Pons (tissue), 1 donor: ENCODE measurements around the gene MTERF4.

Source experiments
- DNase-seq: peaks from one replicate; pipeline ENCODE4 v3.0.0-alpha.2; 2016; ENCODE audit warnings: low spot score

MTERF4 gene, protein sequence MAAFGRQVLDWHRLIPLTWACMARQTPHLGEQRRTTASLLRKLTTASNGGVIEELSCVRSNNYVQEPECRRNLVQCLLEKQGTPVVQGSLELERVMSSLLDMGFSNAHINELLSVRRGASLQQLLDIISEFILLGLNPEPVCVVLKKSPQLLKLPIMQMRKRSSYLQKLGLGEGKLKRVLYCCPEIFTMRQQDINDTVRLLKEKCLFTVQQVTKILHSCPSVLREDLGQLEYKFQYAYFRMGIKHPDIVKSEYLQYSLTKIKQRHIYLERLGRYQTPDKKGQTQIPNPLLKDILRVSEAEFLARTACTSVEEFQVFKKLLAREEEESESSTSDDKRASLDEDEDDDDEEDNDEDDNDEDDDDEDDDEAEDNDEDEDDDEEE

GRCh38 chr2:241102239-241102803 lies at the start of gene MTERF4:
TSS of gene MTERF4 (minus strand) at chr2:241102287. CDS start at chr2:241102273, 14 bp downstream.
- DNase-seq: peak; percentile 69

DNA sequence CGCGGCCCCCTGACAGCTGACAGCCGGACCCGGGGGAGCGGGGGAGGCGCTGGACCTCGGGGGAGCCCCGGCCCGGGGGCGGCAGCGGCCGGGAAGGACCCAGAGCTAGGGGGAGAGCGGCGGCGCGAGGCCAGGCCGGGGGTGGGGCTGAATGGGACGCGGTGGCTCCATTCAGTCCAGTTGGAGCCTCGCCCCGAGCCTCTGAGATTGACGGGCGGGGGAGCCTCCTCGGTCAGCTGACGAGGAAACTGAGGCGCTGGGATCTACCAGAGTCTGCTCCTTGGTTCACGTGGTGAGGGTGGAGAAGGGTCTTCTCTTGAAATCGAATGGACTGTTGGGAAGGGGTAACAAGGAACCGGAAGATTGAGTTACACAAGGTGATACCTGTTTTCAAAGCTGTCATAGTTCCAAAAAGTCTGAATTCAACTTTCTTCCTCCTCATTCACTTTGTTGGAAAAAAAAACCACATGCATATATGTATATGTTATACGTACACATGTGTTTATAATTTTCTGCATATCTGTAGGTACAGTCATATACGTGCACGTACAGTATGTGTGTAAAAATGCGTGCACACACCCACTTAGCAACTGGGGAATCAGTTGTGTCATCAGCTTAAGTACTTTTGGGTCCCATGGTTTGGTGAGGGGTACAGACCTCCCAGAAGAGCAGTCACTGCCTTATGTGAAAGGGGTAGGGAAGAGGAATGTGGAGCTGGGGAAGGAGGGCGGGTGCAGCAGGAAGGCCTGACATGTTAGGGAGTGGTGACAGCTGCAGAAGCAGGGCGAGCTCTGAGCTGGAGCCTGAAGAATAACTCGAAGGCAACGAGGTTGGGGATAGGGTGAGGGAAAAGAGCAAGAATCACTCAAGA lies 48.8 kb upstream of the MTERF4 start:
- DNase-seq: peak; percentile 25

DNA sequence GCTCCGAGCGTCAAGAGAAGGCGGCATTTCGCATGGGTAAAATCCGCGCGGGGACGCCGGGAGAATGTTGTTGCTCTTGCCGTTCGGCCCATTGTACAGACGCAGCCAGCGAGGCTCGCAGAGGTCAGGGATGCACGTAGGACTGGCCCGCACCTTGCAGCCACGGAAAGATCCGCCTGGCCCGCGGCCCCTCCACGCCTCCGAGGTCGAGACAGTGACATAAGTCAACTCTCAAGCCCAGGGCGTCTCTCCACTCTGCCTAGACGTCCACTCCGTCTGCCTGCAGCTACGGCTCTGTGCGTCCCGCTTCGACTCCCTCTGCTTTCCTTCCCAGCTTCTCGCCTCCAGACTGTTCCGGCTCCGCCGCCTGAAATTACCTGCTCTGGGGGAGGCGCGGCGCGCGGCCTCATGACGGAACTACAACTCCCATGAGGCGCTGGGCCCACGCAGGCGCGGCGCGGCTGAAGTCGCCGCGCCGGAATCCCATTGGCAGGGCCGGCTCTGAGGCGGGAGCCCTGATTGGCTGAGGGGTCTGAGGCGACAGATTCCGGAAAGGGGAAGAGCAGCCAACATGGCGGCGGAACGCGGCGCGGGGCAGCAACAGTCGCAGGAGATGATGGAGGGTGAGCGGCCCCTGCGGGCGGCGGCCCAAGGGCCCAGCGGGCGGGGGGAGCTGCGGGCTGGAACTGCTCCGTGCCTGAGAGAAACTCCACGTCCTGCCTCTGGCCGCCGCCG lies 48.0 kb upstream of the MTERF4 start, which contains the start of gene PPP1R7:
Gene PPP1R7 (plus strand): TSS at position 543 of the 735 bp plus-strand sequence. CDS start 29 bp downstream, at position 572.
- DNase-seq: peak; percentile 94

- DNase-seq: no peak
Measured at GRCh38 chr2:241149675-241149924, 47.5 kb upstream of the MTERF4 start.

DNA sequence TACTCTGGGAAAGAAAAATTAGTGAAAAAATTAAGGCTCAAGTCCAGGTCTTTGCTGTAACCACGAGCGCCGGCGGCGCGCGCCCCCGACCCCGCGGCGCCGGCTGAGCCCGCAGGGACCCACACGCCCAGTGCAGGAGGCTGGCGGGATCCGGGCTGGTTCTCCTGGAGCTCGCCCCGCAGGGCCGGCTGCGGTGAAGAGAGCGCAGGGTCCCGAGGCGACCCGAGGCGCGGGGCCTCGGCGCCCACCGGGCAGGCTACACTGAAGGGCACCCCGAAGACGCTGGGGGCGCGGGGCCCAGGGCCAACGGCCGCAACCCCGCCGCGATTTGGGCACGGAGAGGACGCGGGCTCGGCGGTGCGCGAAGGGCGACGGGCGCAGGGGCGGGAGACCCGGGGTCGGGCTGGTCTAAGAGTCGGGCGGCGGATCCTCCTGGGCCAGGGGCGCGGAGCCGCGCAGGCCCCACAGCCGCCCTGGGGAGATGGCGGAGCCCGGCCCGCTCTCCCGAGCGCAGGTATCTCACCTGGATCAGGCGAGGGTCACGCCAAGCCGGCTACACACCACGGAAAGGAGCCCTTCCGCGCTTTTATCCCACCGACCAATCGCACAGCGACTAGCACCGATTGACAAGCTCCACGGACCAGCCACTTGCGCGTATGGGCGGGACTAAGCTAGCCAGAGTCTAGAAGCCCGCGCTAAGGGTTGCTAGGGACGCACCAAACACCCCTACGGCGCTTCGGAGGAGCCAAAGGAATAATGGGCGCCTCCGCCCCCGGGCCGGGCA lies 47.0 kb upstream of the MTERF4 start, which contains the start of gene PASK:
Gene PASK (minus strand): TSS at position 582 of the 784 bp plus-strand sequence. CDS start 6,440 bp downstream, outside the sequence.
- peak; percentile 96 for DNase-seq

DNA sequence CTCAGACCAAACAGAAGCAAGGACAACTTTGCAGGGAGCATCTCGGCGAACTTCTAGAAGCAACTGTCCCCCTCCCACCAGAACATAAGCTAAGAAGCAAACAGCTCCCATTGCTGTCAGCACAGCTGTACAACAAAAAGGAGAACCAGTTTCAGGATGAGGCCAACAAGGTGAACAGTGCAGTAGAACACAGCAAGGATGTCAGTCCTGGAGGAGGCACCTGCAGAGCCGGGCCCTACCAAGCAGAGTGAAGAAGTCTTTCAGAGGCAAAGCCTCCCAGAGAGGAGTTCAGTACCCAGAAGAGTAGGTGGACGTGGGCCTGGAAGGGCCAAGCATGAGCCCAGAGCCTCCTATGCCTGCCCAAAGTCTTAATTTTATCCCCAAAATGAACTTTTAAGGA lies 46.2 kb upstream of the MTERF4 start:
- no peak for DNase-seq

DNA sequence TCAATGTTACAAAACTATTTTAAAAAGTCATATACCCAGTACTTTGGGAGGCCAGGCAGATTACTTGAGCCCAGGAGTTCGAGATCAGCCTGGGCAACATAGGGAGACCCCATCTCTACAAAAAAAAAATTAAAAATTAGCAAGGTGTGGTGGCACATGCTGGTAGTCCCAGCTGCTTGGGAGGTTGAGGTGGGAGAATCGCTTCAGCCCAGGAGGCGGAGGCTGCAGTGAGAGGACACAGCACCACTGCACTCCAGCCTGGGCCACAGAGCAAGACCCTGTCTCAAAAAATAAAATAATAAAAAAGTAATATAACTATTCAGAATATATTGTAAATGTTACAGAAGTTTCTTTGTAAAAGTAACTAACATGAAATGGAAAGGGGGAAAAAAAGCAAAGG lies 45.2 kb upstream of the MTERF4 start:
- no peak for DNase-seq

- no peak for DNase-seq
Measured at GRCh38 chr2:241146286-241146685, 44.2 kb upstream of the MTERF4 start.

GRCh38 chr2:241142593-241142992 lies 40.5 kb upstream of the MTERF4 start:
- no peak for DNase-seq

DNA sequence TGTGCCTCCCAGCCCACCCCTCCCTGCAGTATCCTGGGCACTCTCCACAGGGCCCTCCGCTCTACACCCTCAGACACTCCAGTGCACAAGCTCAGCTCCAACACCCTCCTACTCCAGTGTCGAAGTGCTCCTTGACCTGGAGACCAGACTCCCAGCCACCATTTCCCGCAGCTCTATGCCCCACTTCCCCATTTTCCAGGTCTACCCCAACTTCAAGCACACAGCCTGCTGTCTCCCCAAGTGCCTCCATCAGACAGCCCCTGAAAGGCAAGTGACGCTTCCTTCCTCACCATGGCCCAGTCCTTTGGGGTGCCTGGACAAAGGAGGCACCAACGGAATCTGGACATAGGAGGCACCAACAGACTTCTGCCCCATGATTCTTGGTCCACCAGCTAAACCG lies 40.0 kb upstream of the MTERF4 start:
- DNase-seq: no peak

DNA sequence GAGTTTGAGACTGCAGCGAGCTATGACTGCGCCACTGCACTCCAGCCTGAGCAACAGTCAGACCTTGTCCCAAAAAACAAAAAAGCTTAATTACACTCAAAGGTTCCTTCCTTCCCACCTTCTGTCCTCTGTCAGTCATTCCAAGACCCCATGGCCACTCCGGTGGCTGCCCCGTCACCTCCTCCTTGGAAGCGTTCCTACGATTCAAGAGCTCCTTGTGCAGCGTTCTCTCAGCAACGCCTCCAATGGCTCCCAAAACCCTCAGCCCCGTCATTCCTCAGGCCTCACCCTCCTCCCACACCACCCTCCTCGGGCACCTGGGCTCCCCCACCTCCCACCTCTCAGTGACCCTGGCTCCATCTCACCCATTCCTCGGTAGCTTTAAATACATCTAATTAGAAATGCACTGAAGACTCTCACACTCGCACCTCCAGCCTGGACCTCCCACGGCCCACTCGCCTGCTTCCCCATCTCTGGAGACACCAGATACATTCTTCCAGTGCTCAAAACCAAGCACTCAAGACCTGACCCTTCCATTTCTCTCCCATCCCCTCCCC lies 39.2 kb upstream of the MTERF4 start:
- DNase-seq: no peak

- DNase-seq: no peak
Measured at GRCh38 chr2:241140445-241140840, 38.4 kb upstream of the MTERF4 start.

- DNase-seq: no peak
Measured at GRCh38 chr2:241139531-241140444, 37.7 kb upstream of the MTERF4 start.

- DNase-seq: no peak
Measured at GRCh38 chr2:241138471-241138870, 36.4 kb upstream of the MTERF4 start.

DNA sequence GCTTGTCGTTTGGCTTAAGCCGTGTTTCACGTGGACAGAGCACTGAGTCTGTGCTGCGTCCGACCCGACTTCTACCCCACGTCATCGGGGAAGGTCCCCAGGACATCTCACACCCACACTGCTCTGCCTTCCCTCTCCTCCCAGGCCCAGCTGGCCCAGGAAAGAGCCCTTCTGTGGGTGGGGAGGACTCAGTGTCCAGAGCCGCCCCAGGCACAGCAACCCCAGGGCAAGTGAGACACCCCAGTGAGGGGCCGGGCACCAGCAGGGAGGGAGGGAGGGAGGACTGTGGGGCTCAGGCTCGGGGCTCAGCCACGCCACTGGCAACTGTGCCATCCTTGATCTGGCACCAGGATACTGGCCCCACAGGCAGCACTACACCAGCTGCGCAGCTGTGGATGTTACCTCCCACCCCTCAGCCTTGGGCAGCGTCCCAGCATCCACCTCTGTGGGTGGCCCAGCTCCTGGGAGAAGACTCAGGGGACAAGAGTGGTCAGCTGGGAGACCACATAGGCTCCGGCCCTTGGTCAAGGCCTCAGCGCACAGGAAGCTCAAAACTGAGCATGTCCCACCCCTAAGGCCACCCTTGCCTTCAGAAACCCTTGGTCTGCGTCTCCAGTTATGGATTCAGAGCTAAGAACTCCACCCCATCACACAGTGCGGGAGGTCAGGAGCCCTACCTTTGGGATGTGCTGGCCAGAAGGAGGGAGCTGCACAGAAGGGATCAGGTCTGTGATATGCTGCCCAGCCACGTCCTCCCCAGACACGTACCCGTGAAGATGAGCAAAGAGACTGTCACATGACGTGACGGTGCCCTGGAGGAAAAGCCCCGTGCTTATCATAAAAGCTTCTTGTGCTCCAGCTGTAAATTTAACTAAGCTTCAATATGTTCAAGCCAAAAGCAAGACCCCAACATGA lies 35.4 kb upstream of the MTERF4 start:
- no peak for DNase-seq

DNA sequence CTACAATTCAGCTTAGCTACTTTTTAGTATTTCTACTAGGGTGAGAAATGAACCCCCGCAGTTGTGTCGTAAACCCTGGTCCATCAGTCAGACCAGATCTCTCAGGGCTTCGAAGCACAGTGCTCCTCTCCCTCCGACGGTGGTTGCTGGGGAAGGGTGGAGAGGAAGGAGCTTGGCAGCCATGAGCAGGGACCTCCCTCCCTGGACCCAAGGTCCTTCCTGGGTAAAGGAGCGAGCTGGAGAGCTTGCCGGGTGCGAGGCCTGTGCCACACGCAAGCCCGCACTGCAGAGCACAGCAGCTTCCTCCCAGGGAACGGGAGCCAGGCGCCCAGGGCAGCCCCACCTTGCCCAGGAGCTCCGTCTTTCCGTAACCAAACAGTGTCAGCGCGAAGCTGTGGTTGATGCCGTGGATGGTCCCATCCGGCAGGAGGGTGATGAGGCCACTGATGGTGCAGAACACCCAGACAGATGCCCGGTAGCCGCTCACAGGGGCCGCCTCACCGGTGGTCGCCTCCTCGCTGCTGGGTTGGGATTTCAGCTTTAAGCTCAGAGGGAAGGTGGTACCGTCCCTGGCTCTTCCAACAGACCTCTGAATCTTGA lies 34.7 kb upstream of the MTERF4 start:
- no peak for DNase-seq

- DNase-seq: no peak
Measured at GRCh38 chr2:241136191-241136590, 34.1 kb upstream of the MTERF4 start.

GRCh38 chr2:241135737-241136136 lies 33.6 kb upstream of the MTERF4 start:
- DNase-seq: no peak
